MG63 (cell line): ENCODE measurements around the gene GRPEL2. TPM values are rescaled to one million over a fixed set of nuclear protein-coding genes. Genes with fewer than 3 reads are reported as not detected.
A peak's percentile ranks its signal among the peaks of the same experiment; 100 is the strongest.

Experiments
- DNase-seq: peaks from one replicate; pipeline ENCODE4 v3.0.0-alpha.2; 2020
- H3K27me3 ChIP-seq: fragments of 250-450 bp; sonication (Bioruptor Pico); 2 replicates; pipeline ENCODE4 v1.5.1; 2020; ENCODE audit warnings: mild to moderate bottlenecking, moderate library complexity
- H3K36me3 ChIP-seq: fragments of 250-450 bp; sonication (Bioruptor Pico); 2 replicates; pipeline ENCODE4 v1.5.1; 2020; ENCODE audit warnings: mild to moderate bottlenecking, moderate library complexity
- H3K4me3 ChIP-seq: fragments of 250-450 bp; sonication (Bioruptor Pico); 2 replicates; pipeline ENCODE4 v1.5.1; 2020; ENCODE audit warnings: mild to moderate bottlenecking, moderate library complexity
- H3K9me3 ChIP-seq: fragments of 250-450 bp; sonication (Bioruptor Pico); 2 replicates; pipeline ENCODE4 v1.5.1; 2020; ENCODE audit warnings: mild to moderate bottlenecking, moderate library complexity
- total RNA-seq: library from RNA; depleted of rRNA; stranded (reverse); fragments of >200 nt; shearing (Covaris generic); gene quantifications from 2 replicates; pipeline ENCODE4 v1.2.3, GENCODE V29; 2014; ENCODE audit warnings: low replicate concordance

Gene GRPEL2
- total RNA-seq, 1 experiment from 2014 or later: 30.2 TPM

GRCh38 chr5:149363936-149364335 lies 18.6 kb downstream of the GRPEL2 start:
- no peak for DNase-seq
- Histone ChIP-seq H3K36me3 (no peaks in the 10 kb centered on the region), H3K27me3 (no peaks in the 10 kb centered on the region), H3K9me3 (no peaks in the 10 kb centered on the region), H3K4me3 (no peak overlapping the region)

GRCh38 chr5:149364719-149365118 lies 19.4 kb downstream of the GRPEL2 start:
- DNase-seq: no peak
- no peaks in the 10 kb centered on the region for H3K27me3 ChIP-seq
- H3K9me3 ChIP-seq: no peaks in the 10 kb centered on the region
- no peaks in the 10 kb centered on the region for H3K36me3 ChIP-seq
- no peak overlapping the region for H3K4me3 ChIP-seq

DNA sequence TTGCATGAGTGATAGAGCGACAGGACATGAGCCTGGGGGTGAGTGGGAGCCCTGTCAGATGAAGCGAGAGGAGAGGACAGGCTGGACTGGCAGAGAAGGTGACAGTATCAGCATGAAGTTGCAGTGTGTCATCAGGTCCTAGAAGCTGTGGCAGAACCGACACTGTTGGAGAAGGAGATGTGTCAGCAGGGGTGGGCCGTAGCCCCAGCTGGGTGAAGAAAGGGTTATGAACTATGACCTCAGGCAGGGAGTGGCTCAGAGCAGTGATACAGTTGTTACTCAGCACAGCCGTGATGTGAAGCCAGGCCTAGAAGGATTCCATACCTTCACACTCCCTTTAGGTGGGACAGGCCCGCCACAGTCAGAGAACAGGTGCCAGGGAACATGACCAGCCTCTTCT lies 20.1 kb downstream of the GRPEL2 start:
- H3K4me3 ChIP-seq: no peak overlapping the region
- H3K9me3 ChIP-seq: no peaks in the 10 kb centered on the region
- H3K27me3 ChIP-seq: no peaks in the 10 kb centered on the region
- H3K36me3 ChIP-seq: no peaks in the 10 kb centered on the region
- DNase-seq: no peak

GRCh38 chr5:149366169-149366729 lies 20.9 kb downstream of the GRPEL2 start:
- Histone ChIP-seq H3K9me3 (no peaks in the 10 kb centered on the region), H3K36me3 (no peaks in the 10 kb centered on the region), H3K27me3 (no peaks in the 10 kb centered on the region), H3K4me3 (no peak overlapping the region)
- DNase-seq: no peak

DNA sequence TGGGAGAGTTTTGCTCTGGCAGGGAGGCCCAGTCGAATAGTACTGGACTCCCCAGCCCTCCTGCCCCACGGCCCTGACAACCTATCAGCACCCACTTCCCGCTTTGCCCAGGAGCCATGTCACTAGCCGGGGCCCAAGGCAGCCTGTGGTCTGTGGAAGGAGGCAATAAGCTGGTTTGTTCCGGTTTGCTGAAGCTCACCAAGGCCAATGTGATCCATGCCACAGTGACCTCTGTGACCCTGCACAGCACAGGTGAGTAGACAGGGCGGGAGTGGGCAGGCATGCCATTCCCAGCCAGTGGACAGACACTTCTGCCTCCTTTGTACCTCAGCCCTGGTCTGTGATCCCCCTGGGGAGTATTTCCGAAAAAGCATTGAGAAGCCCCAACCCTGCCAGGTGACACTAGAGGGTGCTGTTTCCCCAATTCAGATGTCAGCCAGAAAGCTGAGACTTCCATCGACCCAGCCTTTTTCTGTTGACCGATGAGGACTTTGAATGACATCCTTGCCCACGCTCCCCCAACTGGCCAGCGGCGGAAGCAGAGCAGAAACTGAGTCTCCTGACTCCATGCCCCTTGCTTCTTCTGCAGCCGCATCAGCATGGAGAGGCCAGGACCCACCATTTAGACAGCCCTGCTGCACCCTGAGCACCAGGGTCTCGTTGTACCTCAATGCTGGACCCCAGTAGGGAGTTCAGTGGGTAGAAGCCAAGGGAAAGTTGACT lies 22.1 kb downstream of the GRPEL2 start:
- peak; percentile 60 for DNase-seq
- H3K27me3 ChIP-seq: no peaks in the 10 kb centered on the region
- H3K9me3 ChIP-seq: no peaks in the 10 kb centered on the region
- H3K36me3 ChIP-seq: no peaks in the 10 kb centered on the region
- H3K4me3 ChIP-seq: no peak overlapping the region

GRCh38 chr5:149367972-149368645 lies 22.8 kb downstream of the GRPEL2 start:
- DNase-seq: no peak
- H3K27me3 ChIP-seq: no peaks in the 10 kb centered on the region
- no peaks in the 10 kb centered on the region for H3K36me3 ChIP-seq
- no peaks in the 10 kb centered on the region for H3K9me3 ChIP-seq
- H3K4me3 ChIP-seq: no peak overlapping the region

DNA sequence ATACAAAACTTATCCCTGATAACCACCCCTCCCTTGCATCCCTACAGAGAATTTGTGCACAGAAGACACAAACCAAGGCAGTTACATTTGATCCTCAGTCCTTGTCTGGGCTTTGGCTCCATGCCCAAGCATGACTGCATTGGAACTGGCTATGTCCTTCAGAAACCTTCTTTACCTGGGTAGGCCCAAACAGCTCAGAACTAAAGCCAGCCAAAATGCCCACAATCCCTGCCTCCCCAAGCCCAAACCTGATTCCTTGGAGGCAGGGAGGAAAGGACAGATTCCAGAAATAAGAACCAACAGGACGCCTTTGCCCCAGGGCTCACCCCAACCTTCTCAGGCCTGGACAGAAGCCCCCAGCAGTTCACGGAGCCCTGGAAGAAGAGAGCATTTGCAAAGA lies 25.6 kb downstream of the GRPEL2 start:
- Histone ChIP-seq H3K27me3 (no peaks in the 10 kb centered on the region), H3K4me3 (no peak overlapping the region), H3K36me3 (no peaks in the 10 kb centered on the region), H3K9me3 (no peaks in the 10 kb centered on the region)
- DNase-seq: no peak

- H3K27me3 ChIP-seq: no peaks in the 10 kb centered on the region
- DNase-seq: peak; percentile 59
- H3K4me3 ChIP-seq: no peak overlapping the region
- no peaks in the 10 kb centered on the region for H3K36me3 ChIP-seq
- H3K9me3 ChIP-seq: no peaks in the 10 kb centered on the region
Observed at GRCh38 chr5:149371296-149371962, 26.1 kb downstream of the GRPEL2 start.

- Histone ChIP-seq H3K27me3 (no peaks in the 10 kb centered on the region), H3K9me3 (no peaks in the 10 kb centered on the region), H3K36me3 (no peaks in the 10 kb centered on the region), H3K4me3 (no peak overlapping the region)
- DNase-seq: no peak
Observed at GRCh38 chr5:149372076-149372795, 26.9 kb downstream of the GRPEL2 start.

- no peaks in the 10 kb centered on the region for H3K36me3 ChIP-seq
- no peak overlapping the region for H3K4me3 ChIP-seq
- DNase-seq: no peak
- no peaks in the 10 kb centered on the region for H3K27me3 ChIP-seq
- H3K9me3 ChIP-seq: no peaks in the 10 kb centered on the region
Observed at GRCh38 chr5:149372932-149373331, 27.6 kb downstream of the GRPEL2 start.

GRCh38 chr5:149374303-149374702 lies 29.0 kb downstream of the GRPEL2 start:
- Histone ChIP-seq H3K9me3 (no peaks in the 10 kb centered on the region), H3K27me3 (no peaks in the 10 kb centered on the region), H3K4me3 (no peak overlapping the region), H3K36me3 (no peaks in the 10 kb centered on the region)
- no peak for DNase-seq

DNA sequence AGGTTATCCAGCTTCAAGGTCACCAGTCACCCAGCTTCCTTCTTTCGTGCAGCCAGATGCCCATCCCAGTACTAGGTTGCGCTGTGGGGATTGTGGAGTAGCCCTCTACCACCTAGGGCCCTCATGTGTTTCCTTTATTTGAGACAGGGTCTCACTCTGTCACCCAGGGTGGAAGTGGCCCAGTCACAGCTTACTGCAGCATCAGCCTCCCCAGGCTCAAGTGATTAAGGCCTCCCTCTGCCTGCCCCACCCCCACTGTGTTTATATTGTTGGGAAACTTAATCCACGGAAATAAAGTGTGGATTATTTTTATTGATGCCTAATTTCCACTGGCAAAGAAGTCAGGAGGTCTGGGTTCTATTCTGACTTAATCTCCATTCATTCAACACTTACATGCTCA lies 29.5 kb downstream of the GRPEL2 start:
- no peak overlapping the region for H3K4me3 ChIP-seq
- no peaks in the 10 kb centered on the region for H3K27me3 ChIP-seq
- no peak for DNase-seq
- no peaks in the 10 kb centered on the region for H3K36me3 ChIP-seq
- no peaks in the 10 kb centered on the region for H3K9me3 ChIP-seq

DNA sequence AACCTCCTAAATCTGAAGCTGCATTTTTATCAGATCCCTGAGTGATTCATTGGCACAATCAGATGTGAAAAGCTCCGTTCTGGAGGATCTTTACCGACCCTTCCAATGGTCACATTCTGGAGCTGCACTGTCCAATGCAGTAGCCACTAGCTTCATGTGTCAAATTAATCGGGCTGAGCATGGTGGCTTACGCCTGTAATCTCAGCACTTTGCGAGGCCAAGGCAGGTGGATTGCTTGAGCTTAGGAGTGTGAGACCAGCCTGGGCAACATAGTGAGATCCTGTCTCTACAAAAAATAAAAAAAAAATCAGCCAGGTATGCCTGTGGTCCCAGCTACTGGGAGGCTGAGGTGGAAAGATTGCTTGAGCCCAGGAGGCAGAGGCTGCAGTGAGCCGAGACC lies 30.1 kb downstream of the GRPEL2 start:
- no peak for DNase-seq
- Histone ChIP-seq H3K36me3 (no peaks in the 10 kb centered on the region), H3K27me3 (no peaks in the 10 kb centered on the region)

GRCh38 chr5:149376104-149376503 lies 30.8 kb downstream of the GRPEL2 start:
- no peaks in the 10 kb centered on the region for H3K36me3 ChIP-seq
- no peak overlapping the region for H3K4me3 ChIP-seq
- no peaks in the 10 kb centered on the region for H3K27me3 ChIP-seq
- DNase-seq: no peak
- no peaks in the 10 kb centered on the region for H3K9me3 ChIP-seq

More for the DNA sequence above, 30.1 kb downstream of the GRPEL2 start:
- Histone ChIP-seq H3K4me3 (no peak overlapping the region), H3K9me3 (no peaks in the 10 kb centered on the region)

DNA sequence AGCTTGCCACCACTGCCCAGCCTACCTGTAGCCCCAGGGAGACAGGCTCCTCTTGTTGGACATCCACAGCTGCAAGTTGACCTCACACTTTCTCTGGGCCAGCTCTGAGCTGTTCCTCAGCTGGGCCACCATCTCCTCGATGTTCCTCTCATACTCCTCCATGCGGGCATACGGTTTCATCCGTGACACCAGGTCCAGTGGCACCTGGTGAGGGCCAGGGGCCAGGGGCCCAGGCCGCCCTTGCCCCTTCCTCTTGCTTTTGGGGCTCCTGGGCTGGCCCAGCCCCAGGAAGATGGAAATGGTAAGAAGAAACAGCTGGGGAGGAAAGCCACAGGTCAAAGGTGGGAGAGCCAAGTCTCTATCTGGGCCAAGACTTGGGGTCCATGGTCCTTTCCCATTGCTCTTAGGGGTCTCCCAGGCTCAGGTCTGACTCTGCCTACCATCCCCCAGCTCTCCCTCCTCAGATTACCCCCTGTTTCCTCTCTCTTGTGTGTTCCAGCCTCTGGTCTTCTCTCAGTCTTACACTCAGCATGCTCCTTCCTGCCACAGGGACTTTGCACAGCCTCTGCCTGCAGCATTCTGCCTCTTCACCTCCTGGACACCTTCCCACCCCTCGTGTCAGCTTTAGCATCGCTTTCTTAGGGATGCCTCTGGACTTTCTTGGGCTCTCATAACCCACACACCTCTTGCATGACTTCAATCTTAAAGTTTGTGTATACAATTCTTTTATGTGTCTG lies 31.6 kb downstream of the GRPEL2 start:
- Histone ChIP-seq H3K27me3 (no peaks in the 10 kb centered on the region), H3K9me3 (no peaks in the 10 kb centered on the region)
- no peak for DNase-seq

GRCh38 chr5:149378241-149378820 lies 33.0 kb downstream of the GRPEL2 start:
- Histone ChIP-seq H3K27me3 (no peaks in the 10 kb centered on the region), H3K9me3 (no peaks in the 10 kb centered on the region), H3K4me3 (no peak overlapping the region), H3K36me3 (no peaks in the 10 kb centered on the region)
- no peak for DNase-seq

More for the DNA sequence above, 31.6 kb downstream of the GRPEL2 start:
- H3K4me3 ChIP-seq: no peak overlapping the region
- H3K36me3 ChIP-seq: no peaks in the 10 kb centered on the region
